Measurements from ENCODE around the gene BTBD9.

BTBD9 gene

DNA sequence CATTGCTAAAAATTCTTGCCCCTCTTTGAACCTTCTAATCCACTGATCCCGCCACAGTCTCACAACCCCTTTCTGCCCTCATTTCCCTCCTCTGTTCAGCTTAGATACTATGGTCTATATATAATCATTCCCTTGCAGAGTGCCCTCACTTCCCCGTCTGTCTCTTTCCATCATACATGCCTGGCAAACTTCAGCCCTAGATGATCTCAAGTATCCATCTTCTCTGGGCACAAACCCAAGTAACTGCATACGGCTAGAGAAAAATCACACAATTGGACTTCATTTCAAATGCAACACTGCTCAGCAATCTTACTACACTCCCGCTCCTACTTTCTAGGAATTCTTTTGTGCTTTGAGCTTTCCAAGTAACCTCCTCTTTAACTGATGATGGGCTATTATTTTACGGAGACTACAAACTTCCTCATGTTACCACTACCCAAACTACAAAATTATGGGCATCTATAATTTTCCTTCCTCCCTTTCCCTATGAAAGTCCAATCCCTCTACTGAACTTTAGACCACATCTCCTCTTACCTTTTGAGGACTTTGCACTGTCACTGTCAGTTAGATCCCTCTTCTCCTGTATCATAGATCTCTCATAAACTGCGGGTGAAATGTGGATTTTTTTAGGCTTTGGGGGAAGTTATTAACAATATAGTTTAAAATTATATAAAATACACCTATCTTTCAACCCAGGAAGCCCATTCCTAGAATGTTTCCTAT lies 135.6 kb downstream of the BTBD9 start:
- DNase-seq, result no peak

DNA sequence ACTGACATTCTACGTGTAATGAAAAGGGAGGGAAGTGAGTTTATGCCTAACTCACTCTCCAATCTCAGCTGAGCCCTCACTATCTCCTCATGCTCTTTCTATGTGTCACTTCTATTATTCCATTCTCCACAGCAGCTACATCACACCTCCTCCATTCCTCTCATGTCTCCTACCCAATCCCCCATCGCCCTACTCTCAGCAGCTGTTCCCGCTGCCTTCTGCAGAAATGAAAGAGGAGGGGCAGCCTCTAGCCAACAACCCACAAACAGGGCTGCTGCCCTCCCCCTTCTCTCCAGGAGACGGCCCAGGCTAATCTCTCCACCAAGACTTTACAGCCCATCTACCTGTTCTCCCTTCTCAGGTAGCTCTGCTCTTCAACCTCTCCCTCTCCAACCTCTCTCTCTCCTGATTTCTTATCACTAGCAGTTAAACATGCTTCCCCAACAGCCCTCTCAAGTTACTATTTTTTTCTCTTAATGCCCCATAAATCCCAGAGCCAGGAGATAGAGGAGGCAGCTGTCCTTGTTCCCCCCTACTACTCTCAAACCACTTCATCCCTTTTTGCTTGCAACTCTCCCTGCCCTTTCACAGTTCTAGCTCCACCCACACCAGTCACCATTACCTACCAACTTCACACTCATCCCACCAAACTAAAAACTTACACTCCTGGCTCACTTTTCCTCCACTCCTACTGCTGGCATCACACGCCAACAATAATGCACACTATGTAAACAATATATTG lies 136.5 kb downstream of the BTBD9 start:
- no peak for DNase-seq

DNA sequence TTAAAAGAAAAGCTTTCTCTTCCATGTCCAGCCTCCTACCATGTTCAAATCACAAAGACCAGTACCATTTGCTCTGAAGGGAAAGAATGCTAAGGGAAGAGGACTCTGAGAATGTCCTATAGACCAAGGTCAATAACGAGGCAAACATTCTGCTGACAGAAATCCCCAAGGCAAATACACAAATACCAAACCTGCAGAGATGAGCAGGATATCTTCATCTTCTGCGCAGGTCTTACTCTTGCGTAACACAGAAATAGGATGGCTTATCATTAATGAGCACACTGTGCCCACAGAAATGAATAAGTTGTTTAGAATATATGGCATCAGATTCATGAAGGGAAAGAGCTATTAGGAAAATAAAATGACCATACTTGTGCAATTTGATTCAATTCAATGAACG lies 137.3 kb downstream of the BTBD9 start:
- no peak for DNase-seq

DNA sequence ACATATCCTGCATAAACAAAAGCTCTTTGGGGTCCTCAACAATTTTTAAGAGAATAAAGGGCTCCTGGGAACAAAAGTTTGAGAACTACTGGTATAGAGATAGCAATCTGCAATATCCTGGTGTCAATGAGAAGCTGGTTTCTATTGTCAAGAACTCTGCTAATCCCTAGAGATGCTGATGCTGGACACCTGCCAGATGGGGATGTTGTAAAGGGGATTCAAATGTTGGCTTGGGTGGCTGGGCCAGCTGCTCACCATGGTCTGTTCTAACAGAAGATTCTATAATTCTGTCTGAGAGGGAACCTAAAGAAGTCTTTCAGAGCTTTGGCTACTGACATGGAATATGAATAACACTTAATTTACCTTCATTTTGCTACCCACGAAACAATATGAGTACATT lies 137.8 kb downstream of the BTBD9 start:
- DNase-seq, result no peak

DNA sequence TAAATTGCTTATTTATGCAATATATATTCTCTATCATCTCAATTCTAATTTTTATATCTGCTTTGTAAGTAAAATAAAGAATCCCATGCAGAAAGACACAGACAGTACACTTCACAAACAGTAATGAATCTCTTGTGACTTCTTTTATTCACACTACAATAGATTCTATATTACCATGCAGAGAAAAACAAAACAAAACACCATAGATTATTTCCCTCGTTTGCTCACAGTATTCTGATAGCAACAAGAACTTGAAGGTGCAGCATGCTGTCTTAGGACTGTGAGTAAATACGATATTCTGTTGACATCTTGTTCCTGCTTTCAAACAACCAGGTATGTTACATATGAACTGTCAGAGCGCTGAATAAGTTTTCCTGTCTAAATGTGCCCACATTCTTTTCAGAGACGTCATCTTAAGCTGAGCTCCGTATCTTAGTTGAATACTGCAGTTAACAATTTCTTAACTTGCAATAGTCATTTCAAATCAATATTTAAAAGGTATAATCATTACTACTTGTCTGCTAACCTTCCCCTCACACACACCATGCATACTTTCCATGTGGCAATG lies 140.1 kb downstream of the BTBD9 start:
- DNase-seq, result no peak

DNA sequence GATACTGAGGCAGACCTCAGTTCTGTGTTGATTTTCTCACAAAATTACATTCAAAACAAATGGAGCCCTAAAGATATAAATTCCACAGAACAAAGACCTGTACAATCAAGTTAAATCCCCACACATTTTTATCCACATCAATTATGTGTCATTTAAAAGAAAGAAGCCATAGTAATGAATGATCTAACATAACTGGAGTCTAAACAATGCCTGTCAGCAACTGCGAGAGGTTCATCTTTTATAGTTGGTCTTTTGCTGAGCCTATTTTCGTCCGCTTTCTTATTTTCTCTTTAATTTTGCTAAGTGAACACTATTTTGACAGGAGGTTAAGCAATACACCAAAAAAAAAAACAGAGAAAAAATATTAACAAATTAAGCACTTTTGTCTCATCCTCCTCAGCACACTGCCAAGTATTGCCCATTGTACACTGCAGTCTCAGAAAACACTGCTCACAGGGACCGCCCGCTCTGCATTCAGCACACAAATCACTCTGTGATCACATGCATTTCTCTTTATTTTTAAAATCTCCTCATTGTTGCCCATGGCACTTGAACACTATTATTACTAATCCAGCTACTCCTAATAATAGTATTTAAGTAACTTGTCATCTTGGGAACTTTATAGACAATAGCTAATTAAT lies 140.8 kb downstream of the BTBD9 start:
- no peak for DNase-seq

DNA sequence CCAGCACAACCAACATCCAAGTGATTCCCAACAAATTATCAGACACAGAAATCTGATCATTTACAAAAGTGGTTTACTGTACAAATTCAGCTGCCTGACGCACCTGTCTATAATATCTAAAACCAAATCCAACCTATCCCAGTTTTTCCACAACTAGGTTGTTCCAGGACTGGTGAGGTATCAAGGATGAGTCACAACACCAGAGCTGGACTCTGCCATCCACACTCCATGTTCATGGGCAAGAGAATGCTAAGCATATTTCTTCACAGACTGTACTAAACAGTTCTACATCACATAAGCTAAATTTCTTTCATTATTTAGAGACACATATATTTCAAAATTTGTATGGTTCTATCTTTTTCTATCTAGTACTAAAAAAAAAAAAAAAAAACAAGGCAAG lies 141.6 kb downstream of the BTBD9 start:
- DNase-seq, result no peak

DNA sequence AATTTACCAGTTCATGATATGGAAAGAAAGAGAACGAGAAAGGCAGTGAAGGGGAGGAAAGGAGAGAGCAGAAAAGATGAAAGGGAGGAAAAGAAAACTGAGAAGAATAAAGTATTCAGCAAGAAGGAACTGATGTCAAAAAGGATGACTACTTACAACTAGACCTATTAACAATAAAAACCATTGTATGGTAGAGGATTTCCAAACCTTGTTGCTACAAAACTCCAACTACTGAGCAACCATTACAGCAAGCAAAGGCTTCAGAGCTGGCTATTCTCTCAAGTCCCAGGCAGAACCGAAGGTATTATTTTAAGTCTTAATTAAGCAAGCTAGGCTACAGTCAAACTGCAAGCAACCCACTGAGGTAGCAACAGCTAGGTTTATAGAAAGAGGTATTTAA lies 142.2 kb downstream of the BTBD9 start:
- no peak for DNase-seq

DNA sequence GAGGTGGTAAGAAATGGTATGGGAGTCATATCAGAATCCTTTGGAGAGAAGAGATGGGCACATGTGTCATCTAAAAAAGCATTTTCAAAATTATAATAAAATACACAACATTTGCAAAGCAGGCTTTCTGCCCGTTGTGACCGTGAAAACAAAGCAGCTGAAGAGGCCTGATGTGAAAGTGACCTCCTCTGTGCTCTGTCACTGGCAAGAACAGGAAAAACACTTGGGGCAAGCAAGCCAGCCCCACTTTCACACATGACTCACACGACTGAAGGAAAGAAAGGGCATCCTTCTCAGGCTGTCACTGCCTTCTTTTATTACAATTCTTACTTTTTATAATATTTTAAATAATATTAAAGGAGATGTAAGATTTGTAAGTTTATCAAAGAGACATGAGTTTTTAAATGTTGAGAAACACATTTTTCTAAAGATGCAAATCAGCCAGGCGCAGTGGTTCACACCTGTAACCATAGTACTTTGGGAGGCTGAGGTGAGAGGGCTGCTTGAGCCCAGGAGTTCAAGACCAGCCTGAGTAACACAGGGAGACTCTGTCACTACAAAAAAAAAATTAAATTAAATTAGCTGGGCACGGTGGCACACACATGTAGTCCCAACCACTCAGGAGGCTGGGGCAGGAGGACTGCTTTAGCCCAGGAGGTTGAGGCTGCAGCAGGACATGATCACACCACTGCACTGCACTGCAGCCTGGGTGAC lies 143.7 kb downstream of the BTBD9 start:
- DNase-seq, result peak; percentile 52

DNA sequence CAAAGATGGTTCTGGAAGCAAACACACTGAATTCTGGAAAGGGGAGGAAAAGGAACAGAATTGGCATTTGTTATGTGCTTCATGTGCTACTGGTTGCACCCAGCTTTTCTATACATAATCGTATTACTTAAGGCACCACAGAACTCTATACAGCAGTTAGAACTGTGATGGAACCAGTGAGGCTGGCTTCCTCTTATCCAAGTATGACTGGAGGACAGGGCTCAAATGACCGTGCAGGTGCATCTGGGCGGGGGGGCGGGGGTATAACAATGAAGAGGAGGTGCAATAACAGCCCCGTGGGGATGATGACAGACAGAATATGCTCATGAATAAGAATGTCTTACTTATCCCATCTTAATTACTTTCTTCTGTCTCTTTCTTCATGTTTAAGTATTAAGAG lies 144.2 kb downstream of the BTBD9 start:
- DNase-seq, result no peak

DNA sequence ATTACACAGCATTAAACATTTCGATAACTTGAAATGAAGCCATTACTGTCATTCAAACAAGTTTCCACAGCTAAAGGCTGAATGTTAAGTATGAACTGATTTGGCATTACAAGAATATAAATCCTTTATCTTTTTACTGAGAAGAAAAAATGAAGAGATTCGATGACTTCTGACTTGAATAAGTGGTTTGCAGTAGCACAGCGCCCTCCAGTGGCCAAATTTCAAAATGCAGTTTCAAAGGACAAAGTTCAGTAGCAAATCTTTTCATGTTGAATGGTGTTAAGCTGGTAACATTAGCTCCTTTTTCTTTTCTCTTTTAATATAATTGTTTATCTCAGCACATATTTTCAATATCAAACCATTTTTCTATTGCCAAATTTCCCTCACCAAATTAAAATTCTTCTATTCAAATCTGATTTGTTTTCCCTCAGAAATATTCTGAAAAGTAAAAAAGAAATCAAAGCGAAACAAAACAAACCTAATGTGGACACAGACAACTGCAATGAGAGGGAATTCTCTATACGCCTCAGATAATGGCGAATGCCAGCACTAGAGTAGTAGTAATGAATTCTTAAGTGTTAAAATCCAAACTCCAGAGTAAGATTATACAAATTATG lies 145.7 kb downstream of the BTBD9 start:
- DNase-seq, result peak; percentile 94

DNA sequence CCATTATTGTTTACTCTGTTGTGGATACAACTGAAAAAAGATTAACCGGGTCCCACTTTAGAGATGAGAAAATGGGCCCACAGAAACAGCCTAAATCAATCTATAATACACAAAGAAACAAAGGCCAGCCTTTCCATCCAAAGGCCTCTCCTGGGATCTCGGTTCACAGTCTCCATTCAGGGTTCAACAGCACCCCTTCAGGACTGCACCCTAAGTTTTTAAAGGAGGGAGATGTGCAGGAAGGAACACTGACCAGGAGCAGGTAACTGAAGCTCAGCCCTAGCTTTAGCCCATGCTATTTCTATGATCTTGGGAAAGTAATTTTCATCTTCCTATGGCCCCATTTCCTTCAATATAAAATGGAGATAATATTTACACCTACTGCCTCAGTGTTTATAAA lies 147.7 kb downstream of the BTBD9 start:
- DNase-seq, result no peak

DNA sequence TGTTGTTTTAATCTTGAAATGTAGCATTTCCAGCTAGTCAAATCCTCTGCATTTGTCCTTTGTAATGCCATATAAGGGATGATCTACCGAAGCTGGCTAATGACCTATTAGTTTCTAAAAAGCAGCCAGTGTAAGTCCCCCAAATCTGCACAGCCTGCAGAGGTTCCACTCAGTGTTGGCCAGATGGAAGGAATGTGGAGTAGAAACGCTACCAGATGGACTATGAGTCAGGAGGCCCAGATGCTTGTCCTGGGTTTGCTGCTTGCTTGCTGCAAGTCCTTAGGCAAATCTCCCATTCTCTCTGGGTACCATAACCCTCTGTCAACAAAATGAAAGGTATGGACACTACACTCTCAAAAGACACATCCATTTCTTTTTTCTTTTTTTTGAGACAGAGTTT lies 149.8 kb downstream of the BTBD9 start:
- no peak for DNase-seq

DNA sequence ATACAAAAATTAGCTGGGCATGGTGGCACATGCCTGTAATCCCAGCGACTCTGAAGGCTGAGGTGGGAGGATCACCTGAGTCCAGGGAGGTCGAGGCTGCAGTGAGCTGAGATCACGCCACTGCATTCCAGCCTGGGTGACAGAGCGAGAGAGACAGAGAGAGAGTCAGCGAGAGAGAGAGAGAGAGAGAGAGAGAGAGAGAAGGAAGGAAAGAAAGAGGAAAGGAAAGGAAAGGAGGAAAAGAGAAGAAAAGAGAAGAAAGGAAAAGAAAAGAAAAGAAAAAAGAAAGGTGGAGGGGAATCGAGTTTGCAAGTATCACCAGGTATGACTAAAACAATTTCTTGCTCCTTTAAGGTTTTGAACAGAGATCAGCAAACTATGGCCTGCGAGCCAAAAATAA lies 152.3 kb downstream of the BTBD9 start:
- DNase-seq, result no peak

DNA sequence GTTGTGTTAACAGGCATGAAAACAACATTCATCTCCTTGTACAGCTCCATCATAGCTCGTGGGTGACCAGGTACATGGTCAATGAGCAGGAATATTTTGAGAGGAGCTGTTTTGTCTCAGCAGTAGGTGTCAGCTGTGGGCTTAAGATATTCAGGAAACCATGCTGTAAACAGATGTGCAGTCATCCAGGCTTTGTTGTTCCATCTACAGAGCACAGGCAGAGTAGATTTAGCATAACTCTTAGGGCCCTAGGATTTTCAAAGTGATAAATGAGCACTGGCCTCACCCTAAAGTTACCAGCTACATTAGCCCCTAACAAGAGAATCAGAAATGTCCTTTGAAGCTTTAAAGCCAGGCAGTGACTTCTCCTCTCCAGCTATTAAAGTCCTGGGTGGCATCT lies 154.2 kb downstream of the BTBD9 start:
- no peak for DNase-seq

DNA sequence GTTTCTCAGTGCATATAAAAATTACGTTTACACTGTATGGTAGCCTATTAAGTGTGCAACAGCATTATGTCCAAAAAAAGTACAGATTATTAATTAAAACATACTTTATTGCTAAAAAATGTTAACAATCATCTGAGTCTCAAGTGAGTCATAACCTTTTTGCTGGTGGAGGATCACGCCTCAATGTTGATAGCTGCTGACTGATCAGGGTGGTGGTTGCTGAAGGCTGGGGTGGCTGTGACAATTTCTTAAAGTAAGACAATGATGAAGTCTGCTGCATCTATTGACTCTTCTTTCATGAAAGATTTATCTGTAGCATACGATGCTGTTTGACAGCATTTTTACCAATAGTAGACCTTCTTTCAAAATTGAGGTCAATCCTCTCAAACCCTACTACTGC lies 155.1 kb downstream of the BTBD9 start:
- DNase-seq, result no peak

DNA sequence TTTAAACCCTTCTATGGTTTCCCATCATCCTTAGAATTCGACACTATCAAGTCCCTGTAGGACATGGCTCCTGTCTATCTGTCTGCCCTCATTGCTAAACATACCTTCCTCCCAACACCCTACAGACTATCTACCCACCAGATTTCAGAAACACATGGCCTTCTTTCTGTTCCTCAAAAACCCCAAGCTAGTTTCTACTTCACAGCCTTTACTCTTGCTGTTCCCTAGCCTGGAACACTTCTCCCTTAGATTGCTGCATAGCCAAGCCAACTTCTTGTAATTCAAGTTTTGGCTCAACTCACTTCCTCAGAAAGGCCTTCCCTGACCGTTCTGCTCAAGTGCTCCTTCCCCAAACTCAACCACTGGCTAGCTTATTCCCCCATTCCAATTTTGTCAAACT lies 156.2 kb downstream of the BTBD9 start:
- no peak for DNase-seq

DNA sequence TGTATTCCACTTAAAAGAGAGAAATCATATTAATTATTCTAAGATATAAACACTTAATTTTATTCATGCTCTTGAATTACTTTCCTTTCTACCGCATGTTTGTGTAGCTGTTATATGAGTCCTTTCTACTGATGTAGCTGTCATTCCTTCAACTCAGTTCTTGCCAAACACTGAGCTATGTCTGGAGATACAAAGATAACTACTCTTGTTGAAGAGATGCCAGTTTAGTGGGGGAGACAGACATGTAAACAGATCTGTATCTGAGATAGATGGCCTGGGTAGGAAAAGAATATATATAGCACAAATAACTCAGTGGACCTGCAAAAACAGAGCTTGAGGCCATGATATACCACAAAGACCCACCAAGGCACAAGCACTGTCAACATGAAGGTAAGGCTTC lies 157.3 kb downstream of the BTBD9 start:
- DNase-seq, result no peak

DNA sequence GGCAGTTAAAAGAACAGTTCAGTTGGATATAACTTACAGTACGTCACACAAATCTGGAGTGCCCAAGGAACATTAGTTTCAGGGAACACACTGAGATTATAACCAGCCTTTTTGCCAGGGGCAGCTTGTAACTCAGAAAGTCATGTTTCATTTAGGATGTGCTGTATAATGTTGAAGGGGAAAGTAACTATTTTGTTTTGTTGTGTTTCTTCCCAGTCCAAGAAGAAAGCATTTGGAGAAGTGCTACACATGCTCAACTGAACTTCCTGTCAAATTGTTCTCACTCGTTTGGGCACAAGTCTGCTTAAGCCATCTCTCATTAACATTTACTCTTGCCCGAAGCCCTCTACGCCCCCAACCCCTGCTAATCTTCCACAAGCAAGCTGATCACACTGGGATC lies 157.9 kb downstream of the BTBD9 start:
- DNase-seq, result no peak

DNA sequence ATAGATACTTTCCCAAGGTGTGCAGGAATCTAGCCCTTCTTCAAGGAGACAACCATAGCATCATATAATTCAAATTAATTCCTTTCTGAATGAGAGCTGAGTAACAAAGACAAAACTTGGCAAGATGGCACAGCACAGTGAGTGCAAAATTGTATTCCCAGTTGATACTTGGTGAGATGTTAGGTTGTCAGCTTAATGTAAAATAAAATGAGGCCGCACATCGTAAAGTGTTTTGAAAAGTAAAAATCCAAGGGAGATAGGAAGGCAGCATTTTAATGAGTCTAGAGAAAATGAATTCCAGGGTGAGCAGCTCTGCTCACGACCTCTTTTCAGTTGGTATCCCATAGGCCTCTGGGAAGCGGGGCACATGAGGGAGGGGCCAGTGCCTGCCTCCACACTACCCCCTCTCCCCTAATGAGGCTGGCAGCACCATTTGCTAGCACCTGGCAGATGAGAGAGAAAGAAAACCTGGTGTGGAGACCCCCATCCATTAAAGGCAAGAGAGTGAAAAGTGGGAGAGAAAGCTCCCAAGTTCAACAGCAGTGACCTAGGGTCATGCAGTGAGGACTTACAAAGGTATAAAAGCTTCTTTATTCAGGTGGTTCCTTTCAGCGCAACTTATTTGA lies 158.4 kb downstream of the BTBD9 start:
- no peak for DNase-seq

DNA sequence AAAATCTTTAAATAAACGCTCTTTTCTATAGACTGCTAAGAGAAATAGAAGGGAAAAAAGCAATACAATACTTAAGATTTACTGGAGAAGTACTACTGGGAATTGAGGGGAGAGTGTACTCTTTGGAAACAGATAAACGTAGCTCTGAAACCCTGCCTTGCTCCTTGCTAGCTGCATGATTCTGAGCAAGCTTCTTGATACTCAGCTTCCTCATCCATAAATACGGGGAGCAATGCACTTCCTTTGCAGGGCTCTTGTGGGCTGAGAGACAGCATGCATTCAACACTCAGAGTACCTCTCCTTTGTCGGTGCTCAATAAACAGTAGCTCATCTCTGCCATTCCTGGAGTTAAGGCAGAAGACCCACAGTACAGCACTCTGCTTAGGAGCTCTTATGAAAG lies 159.7 kb downstream of the BTBD9 start:
- DNase-seq, result no peak

DNA sequence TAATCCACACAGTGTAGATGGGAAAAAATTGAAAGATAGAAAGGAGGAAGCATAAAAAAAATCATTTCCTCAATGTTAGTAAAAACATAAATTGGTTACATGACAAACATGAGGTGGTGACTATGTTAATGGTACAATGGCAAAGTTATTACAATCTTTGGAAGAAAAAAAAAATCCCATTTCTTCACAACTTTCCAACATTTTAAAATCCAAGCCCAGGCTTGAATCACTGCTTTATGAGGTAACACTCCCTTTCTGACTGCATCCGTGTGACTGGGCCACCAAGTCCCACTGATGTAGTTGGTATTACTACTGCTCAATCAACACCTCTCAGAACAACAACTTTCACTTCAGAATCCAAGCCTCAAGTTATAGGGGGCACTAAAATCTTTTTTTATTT lies 160.4 kb downstream of the BTBD9 start:
- no peak for DNase-seq
